ENCODE data around the gene R3HDM1.

DNA sequence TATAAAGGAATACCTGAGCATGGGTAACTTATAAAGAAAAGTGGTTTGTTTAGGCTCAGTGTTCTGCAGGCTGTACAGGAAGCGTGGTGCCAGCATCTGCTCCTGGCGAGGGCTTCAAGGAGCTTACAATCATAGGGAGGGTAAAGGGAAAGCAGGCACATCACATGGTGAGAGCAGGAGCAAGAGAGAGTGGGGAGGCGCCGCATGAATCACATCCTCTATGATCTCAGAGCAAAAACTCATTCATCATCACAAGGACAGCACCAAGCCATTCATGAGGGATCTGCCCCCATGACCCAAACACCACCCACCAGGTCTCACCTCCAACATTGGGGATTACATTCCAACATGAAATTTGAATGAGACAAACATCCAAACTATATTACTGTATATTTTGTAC is 32.5 kb downstream of the R3HDM1 start:
- TF ChIP-seq CTCF (IDR thresholded peaks at IDR 0.05; ENCODE audit: insufficient read depth, low read length, poor library complexity, severe bottlenecking) (no peak), EZH2phosphoT487 (conservative IDR thresholded peaks at IDR 0.05; ENCODE audit: low read length) (no peak)
